ENCODE results near the gene TIMM17B.

GRCh38 chrX:48913605-48914366, 16.2 kb upstream of the TIMM17B start:
- TF ChIP-seq CTCF (IDR thresholded peaks at IDR 0.05) (no peak), EZH2 (IDR thresholded peaks at IDR 0.05) (no peak)
